Measurements from ENCODE around the gene ST6GALNAC5. TPM values are rescaled to one million over a fixed set of nuclear protein-coding genes. Genes with fewer than 3 reads are reported as not detected.

The ST6GALNAC5 gene
- total and polyA plus RNA-seq, 2 of the 13 experiments (the other 11 are each of a cell fraction or from before 2014, with no cell fraction given), result not detected

DNA sequence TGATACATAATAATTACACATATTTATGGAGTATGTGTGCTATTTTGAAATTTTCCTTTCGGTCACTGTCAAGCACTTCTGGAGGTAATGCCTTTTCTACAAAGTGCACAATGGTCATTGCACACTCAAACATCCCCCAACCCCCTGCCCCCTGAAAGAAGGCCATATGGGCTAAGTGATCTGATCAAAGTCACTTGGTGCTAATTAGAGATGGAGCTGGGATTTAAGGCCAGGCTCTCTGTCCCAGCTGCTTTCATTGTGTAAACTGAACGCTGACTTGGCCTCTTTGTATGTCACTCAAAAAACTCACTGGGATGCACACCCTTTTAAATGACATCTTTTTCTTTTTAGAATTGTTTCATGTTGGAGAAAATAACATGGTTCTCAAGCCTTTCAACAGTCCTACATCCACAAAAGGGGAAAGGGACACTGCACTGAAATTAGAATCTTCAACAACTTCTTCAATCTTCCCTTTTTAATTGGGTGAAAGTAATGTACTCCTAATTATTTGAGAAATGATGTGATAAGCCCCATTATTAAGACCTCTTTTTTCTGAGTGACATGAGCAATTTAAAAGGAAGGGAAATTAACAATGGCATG is 149.2 kb downstream of the ST6GALNAC5 start:
- ChIA-PET POLR2A (no interaction called here), CTCF (ENCODE audit: low intra/inter-chr PET ratio, low total read pairs) (no interaction called here)
- Histone ChIP-seq H3K36me3 (replicated peaks in 1 of 2; ENCODE audit: control insufficient read depth in 1 of 2, insufficient read depth in 2 of 2, low read length in 2 of 2) (no peaks in the 10 kb centered on the region), H3K4me1 (ENCODE audit: insufficient read depth, low read length) (no peaks in the 10 kb centered on the region), H3K79me2 (ENCODE audit: insufficient read depth, low read length) (no peaks in the 10 kb centered on the region), H2AFZ (ENCODE audit: low read length) (no peak overlapping the region), H3K9ac (ENCODE audit: insufficient read depth, low read depth, low read length) (no peak overlapping the region), H3K9me3 (ENCODE audit: low read length) (no peaks in the 10 kb centered on the region), H3K4me3 (replicated peaks in 1 of 3; ENCODE audit: insufficient read depth in 1 of 3, low read depth in 2 of 3, low read length in 3 of 3) (no peak overlapping the region), H3K4me2 (ENCODE audit: low read depth, low read length) (no peak overlapping the region), H3K27ac (ENCODE audit: extremely low read length, insufficient read depth, low read length) (no peak overlapping the region), H3K27me3 (ENCODE audit: control insufficient read depth in 1 of 2, insufficient read depth in 2 of 2, low read length in 2 of 2) (no peaks in the 10 kb centered on the region), H4K20me1 (ENCODE audit: insufficient read depth, low read length) (no peaks in the 10 kb centered on the region)
- intact Hi-C loops (cut with micrococcal nuclease; ENCODE audit: unreplicated experiment), result no loop called here
- BruUV-seq (replicated peaks), result no TSS peak
- DNase-seq (ENCODE audit: low spot score), result no peak
- in situ Hi-C loops (cut with HindIII; ENCODE audit: extremely low pct_ligation_motif_present, low pct_unique_long_range_greater_than_20kb), result no loop called here
- TF ChIP-seq TBX2 (CRISPR knock-in tag; IDR thresholded peaks at IDR 0.05; ENCODE audit: borderline replicate concordance) (no peak), ZNF547 (CRISPR knock-in tag; IDR thresholded peaks at IDR 0.05) (no peak), ZNF724P (CRISPR knock-in tag; IDR thresholded peaks at IDR 0.05; ENCODE audit: borderline replicate concordance) (no peak), GATA4 (IDR thresholded peaks at IDR 0.05; ENCODE audit: borderline replicate concordance, low read depth) (no peak), KDM1A (CRISPR knock-in tag; IDR thresholded peaks at IDR 0.05) (no peak), CAMTA2 (CRISPR knock-in tag; IDR thresholded peaks at IDR 0.05; ENCODE audit: borderline replicate concordance) (no peak), U2AF1 (optimal IDR thresholded peaks at IDR 0.05; ENCODE audit: low read depth, low read length) (no peak), RBAK (CRISPR knock-in tag; IDR thresholded peaks at IDR 0.05) (no peak), GATAD2A (CRISPR knock-in tag; IDR thresholded peaks at IDR 0.05) (no peak), ZNF143 (CRISPR knock-in tag; IDR thresholded peaks at IDR 0.05) (no peak), KDM5B (CRISPR knock-in tag; IDR thresholded peaks at IDR 0.05; ENCODE audit: borderline replicate concordance) (no peak), SNRNP70 (IDR thresholded peaks at IDR 0.05; ENCODE audit: low read depth, low read length) (no peak), MIER3 (CRISPR knock-in tag; IDR thresholded peaks at IDR 0.05; ENCODE audit: borderline replicate concordance) (no peak), HNRNPL (IDR thresholded peaks at IDR 0.05; ENCODE audit: low read depth, low read length) (no peak)
- TF ChIP-seq, protein P1, sequence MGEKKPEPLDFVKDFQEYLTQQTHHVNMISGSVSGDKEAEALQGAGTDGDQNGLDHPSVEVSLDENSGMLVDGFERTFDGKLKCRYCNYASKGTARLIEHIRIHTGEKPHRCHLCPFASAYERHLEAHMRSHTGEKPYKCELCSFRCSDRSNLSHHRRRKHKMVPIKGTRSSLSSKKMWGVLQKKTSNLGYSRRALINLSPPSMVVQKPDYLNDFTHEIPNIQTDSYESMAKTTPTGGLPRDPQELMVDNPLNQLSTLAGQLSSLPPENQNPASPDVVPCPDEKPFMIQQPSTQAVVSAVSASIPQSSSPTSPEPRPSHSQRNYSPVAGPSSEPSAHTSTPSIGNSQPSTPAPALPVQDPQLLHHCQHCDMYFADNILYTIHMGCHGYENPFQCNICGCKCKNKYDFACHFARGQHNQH (CRISPR knock-in tag; IDR thresholded peaks at IDR 0.05), result no peak
- TF ChIP-seq, protein P2, sequence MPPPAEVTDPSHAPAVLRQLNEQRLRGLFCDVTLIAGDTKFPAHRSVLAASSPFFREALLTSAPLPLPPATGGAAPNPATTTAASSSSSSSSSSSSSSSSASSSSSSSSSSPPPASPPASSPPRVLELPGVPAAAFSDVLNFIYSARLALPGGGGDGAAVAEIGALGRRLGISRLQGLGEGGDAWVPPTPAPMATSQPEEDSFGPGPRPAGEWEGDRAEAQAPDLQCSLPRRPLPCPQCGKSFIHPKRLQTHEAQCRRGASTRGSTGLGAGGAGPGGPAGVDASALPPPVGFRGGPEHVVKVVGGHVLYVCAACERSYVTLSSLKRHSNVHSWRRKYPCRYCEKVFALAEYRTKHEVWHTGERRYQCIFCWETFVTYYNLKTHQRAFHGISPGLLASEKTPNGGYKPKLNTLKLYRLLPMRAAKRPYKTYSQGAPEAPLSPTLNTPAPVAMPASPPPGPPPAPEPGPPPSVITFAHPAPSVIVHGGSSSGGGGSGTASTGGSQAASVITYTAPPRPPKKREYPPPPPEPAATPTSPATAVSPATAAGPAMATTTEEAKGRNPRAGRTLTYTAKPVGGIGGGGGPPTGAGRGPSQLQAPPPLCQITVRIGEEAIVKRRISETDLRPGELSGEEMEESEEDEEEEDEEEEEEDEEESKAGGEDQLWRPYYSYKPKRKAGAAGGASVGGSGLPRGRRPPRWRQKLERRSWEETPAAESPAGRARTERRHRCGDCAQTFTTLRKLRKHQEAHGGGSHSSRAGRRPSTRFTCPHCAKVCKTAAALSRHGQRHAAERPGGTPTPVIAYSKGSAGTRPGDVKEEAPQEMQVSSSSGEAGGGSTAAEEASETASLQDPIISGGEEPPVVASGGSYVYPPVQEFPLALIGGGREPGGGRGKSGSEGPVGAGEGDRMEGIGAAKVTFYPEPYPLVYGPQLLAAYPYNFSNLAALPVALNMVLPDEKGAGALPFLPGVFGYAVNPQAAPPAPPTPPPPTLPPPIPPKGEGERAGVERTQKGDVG (CRISPR knock-in tag; IDR thresholded peaks at IDR 0.05; ENCODE audit: borderline replicate concordance), result no peak
- no peak for FAIRE-seq
- 49% methylated on average over 2 of the region's 2 CpGs for WGBS (ENCODE audit: low lambda C conversion rate)
- no peak for ATAC-seq

Data from HepG2 (cell line).